ENCODE measurements around the gene DNTT. TPM values are rescaled to one million over a fixed set of nuclear protein-coding genes. Genes with fewer than 3 reads are reported as not detected.
A peak's percentile ranks its signal among the peaks of the same experiment; 100 is the strongest.

DNTT gene
- total and polyA plus RNA-seq, 2 of the 13 experiments (the other 11 are each of a cell fraction or from before 2014, with no cell fraction given), result not detected

DNA sequence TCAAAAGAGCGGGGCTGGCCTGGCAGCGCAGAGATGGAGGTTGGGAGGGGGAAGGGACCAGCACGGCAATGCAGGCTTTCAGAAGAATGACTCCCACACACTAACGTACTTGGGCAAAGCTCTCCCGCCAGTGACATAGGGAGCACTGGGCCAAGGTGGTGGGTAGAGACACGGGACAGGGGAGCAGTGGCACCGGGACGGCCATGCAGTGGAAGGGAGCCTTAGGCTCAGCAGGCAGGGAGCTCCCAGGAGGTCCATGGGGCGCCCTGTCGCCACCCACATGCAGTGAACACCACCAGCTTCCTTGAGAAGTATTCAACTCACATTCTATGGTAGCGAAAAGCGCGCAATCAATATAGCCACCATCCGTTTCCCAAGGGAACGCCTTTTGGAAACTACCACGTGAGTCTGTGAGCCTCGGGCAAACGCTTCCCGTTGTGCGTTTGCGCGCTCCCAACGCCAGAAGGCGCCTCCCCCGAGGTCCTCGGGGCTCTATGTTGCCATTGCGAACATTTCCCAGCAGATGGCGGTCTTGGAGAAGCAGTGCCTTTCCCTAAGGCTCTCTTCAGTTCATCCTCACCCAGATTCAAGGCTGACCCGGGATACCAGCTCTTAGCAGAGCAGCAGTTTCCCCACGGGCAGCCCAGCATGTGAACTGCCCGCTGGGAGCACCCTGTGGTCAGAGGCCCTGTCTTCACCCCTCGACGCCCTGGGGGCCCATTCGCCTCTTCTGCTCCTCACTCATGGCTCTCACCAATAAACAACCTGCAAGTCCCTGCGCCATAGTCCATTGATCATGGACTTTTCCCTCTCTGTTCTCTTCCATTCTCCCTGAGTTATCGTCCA is 71.0 kb downstream of the DNTT start (continued):
- 0 out of 2 replicates have a peak, but pooled peaks have one; percentile 32 for TF ChIP-seq KMT2A (CRISPR knock-in tag; IDR thresholded peaks at IDR 0.05)
- no peak; the same call in 1 of the 2 replicates for TF ChIP-seq FOXC1 (CRISPR knock-in tag; IDR thresholded peaks at IDR 0.05; ENCODE audit: borderline replicate concordance)
- TF ChIP-seq HNF4G (IDR thresholded peaks at IDR 0.05; ENCODE audit: borderline replicate concordance, low read depth, low read length), result no peak
- TF ChIP-seq HNF4G (CRISPR knock-in tag; IDR thresholded peaks at IDR 0.05; ENCODE audit: borderline replicate concordance, low read depth), result no peak
- no peak for TF ChIP-seq ZNF121 (CRISPR knock-in tag; IDR thresholded peaks at IDR 0.05)
- TF ChIP-seq, protein P1, sequence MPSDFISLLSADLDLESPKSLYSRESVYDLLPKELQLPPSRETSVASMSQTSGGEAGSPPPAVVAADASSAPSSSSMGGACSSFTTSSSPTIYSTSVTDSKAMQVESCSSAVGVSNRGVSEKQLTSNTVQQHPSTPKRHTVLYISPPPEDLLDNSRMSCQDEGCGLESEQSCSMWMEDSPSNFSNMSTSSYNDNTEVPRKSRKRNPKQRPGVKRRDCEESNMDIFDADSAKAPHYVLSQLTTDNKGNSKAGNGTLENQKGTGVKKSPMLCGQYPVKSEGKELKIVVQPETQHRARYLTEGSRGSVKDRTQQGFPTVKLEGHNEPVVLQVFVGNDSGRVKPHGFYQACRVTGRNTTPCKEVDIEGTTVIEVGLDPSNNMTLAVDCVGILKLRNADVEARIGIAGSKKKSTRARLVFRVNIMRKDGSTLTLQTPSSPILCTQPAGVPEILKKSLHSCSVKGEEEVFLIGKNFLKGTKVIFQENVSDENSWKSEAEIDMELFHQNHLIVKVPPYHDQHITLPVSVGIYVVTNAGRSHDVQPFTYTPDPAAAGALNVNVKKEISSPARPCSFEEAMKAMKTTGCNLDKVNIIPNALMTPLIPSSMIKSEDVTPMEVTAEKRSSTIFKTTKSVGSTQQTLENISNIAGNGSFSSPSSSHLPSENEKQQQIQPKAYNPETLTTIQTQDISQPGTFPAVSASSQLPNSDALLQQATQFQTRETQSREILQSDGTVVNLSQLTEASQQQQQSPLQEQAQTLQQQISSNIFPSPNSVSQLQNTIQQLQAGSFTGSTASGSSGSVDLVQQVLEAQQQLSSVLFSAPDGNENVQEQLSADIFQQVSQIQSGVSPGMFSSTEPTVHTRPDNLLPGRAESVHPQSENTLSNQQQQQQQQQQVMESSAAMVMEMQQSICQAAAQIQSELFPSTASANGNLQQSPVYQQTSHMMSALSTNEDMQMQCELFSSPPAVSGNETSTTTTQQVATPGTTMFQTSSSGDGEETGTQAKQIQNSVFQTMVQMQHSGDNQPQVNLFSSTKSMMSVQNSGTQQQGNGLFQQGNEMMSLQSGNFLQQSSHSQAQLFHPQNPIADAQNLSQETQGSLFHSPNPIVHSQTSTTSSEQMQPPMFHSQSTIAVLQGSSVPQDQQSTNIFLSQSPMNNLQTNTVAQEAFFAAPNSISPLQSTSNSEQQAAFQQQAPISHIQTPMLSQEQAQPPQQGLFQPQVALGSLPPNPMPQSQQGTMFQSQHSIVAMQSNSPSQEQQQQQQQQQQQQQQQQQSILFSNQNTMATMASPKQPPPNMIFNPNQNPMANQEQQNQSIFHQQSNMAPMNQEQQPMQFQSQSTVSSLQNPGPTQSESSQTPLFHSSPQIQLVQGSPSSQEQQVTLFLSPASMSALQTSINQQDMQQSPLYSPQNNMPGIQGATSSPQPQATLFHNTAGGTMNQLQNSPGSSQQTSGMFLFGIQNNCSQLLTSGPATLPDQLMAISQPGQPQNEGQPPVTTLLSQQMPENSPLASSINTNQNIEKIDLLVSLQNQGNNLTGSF (CRISPR knock-in tag; IDR thresholded peaks at IDR 0.05), result no peak
- no peak for TF ChIP-seq ZNF768 (CRISPR knock-in tag; IDR thresholded peaks at IDR 0.05)
- TF ChIP-seq ZNF326 (CRISPR knock-in tag; IDR thresholded peaks at IDR 0.05; ENCODE audit: borderline replicate concordance), result no peak
- TF ChIP-seq GATAD1 (CRISPR knock-in tag; IDR thresholded peaks at IDR 0.05), result peak; percentile 43; the same call in 1 of the 2 replicates
- TF ChIP-seq HNF4A (CRISPR knock-in tag; IDR thresholded peaks at IDR 0.05), result no peak
- TF ChIP-seq, protein P2, sequence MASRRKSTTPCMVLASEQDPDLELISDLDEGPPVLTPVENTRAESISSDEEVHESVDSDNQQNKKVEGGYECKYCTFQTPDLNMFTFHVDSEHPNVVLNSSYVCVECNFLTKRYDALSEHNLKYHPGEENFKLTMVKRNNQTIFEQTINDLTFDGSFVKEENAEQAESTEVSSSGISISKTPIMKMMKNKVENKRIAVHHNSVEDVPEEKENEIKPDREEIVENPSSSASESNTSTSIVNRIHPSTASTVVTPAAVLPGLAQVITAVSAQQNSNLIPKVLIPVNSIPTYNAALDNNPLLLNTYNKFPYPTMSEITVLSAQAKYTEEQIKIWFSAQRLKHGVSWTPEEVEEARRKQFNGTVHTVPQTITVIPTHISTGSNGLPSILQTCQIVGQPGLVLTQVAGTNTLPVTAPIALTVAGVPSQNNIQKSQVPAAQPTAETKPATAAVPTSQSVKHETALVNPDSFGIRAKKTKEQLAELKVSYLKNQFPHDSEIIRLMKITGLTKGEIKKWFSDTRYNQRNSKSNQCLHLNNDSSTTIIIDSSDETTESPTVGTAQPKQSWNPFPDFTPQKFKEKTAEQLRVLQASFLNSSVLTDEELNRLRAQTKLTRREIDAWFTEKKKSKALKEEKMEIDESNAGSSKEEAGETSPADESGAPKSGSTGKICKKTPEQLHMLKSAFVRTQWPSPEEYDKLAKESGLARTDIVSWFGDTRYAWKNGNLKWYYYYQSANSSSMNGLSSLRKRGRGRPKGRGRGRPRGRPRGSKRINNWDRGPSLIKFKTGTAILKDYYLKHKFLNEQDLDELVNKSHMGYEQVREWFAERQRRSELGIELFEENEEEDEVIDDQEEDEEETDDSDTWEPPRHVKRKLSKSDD (CRISPR knock-in tag; IDR thresholded peaks at IDR 0.05; ENCODE audit: low read depth), result no peak
- TF ChIP-seq ZNF138 (CRISPR knock-in tag; IDR thresholded peaks at IDR 0.05; ENCODE audit: low read depth), result no peak
- TF ChIP-seq, protein P3, sequence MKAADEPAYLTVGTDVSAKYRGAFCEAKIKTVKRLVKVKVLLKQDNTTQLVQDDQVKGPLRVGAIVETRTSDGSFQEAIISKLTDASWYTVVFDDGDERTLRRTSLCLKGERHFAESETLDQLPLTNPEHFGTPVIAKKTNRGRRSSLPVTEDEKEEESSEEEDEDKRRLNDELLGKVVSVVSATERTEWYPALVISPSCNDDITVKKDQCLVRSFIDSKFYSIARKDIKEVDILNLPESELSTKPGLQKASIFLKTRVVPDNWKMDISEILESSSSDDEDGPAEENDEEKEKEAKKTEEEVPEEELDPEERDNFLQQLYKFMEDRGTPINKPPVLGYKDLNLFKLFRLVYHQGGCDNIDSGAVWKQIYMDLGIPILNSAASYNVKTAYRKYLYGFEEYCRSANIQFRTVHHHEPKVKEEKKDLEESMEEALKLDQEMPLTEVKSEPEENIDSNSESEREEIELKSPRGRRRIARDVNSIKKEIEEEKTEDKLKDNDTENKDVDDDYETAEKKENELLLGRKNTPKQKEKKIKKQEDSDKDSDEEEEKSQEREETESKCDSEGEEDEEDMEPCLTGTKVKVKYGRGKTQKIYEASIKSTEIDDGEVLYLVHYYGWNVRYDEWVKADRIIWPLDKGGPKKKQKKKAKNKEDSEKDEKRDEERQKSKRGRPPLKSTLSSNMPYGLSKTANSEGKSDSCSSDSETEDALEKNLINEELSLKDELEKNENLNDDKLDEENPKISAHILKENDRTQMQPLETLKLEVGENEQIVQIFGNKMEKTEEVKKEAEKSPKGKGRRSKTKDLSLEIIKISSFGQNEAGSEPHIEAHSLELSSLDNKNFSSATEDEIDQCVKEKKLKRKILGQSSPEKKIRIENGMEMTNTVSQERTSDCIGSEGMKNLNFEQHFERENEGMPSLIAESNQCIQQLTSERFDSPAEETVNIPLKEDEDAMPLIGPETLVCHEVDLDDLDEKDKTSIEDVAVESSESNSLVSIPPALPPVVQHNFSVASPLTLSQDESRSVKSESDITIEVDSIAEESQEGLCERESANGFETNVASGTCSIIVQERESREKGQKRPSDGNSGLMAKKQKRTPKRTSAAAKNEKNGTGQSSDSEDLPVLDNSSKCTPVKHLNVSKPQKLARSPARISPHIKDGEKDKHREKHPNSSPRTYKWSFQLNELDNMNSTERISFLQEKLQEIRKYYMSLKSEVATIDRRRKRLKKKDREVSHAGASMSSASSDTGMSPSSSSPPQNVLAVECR (CRISPR knock-in tag; IDR thresholded peaks at IDR 0.05; ENCODE audit: borderline replicate concordance), result no peak; the same call in 1 of the 2 replicates
- TF ChIP-seq ZNF766 (CRISPR knock-in tag; IDR thresholded peaks at IDR 0.05; ENCODE audit: borderline replicate concordance), result no peak
- TF ChIP-seq SMAD3 (CRISPR knock-in tag; IDR thresholded peaks at IDR 0.05), result no peak
